GM12801 (cell line): ENCODE results near the gene FDPS.

Experiments used
- CTCF ChIP-seq: IDR thresholded peaks from one replicate; pipeline ENCODE4 v1.5.1; 2011; ENCODE audit warnings: control low read depth; ENCODE audit not compliant: insufficient read length; ENCODE audit errors: extremely low read depth

Gene FDPS

GRCh38 chr1:155313261-155313660 is 4.6 kb downstream of the FDPS start:
- TF ChIP-seq CTCF: no peak

DNA sequence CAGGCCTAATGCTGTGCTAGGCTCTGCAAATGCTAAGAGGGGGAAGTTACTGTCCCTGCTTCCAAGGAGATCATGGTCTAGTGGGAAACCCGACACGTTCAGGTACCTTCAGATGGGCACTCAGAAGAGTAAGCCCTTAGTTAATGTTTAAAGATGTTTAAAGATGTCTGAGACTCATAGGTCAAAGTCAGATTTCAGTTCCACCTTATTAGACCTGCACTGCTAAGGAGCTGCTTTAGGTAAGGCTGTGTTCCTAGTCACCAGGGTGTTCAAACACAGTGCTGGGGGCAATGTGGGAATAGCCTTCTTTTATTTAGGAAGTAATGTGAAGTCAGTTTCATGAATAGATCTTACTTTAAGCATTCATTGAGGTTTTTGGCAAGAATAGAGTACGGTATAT is 8.3 kb downstream of the FDPS start:
- TF ChIP-seq CTCF: no peak

- TF ChIP-seq CTCF: no peak
Observed at GRCh38 chr1:155318082-155318481, 9.4 kb downstream of the FDPS start.

GRCh38 chr1:155319536-155319935 is 10.9 kb downstream of the FDPS start:
- no peak for TF ChIP-seq CTCF

DNA sequence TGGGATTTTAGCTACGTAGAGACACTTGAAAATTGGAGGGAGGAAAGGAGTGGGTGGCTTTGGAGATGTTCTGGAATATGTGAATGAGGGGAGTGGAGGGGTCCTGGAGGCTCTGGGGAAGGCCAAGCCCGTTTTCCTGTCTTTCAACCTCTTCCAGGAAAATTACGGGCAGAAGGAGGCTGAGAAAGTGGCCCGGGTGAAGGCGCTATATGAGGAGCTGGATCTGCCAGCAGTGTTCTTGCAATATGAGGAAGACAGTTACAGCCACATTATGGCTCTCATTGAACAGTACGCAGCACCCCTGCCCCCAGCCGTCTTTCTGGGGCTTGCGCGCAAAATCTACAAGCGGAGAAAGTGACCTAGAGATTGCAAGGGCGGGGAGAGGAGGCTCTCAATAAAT is 11.6 kb downstream of the FDPS start:
- no peak for TF ChIP-seq CTCF

- TF ChIP-seq CTCF: no peak
Observed at GRCh38 chr1:155320661-155321617, 12.3 kb downstream of the FDPS start, which contains the start of gene RUSC1. Gene RUSC1, plus strand, starts transcription at chr1:155320894. Its CDS starts 880 bp downstream, at chr1:155321774.

DNA sequence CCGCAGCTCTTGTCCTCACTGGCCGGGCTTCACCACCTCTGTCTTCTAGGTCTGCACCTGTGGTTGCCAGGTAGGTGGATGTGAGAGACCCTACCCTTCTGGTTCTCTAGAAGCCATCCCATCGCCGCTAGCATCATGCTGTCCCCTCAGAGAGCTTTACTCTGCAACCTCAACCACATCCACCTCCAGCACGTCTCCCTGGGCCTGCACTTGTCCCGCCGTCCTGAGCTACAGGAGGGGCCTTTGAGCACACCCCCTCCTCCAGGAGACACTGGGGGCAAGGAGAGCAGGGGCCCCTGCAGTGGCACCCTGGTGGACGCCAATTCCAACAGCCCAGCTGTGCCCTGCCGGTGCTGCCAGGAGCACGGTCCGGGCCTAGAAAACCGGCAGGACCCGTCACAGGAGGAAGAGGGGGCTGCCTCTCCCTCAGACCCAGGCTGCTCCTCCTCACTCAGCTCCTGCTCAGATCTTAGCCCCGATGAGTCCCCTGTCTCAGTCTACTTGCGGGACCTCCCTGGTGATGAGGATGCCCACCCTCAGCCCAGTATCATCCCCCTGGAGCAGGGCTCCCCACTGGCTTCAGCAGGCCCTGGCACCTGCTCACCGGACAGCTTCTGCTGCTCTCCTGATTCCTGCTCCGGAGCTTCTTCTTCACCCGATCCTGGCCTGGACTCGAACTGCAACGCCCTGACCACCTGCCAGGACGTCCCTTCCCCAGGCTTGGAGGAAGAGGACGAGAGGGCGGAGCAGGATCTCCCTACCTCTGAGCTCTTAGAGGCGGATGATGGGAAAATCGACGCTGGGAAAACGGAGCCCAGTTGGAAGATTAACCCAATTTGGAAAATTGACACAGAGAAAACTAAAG is 13.2 kb downstream of the FDPS start:
- TF ChIP-seq CTCF: no peak
